ENCODE measurements around the gene PCAT6. TPM values are rescaled to one million over a fixed set of nuclear protein-coding genes. Genes with fewer than 3 reads are reported as not detected.

PCAT6 gene
- total RNA-seq, 1 donor from 2014 or later = 1.6 TPM

GRCh38 chr1:202800742-202801141, 10.0 kb upstream of the PCAT6 start:
- intact Hi-C loops (cut with micrococcal nuclease) = loop anchor here (10.0 kb wide), 1 partner anchor 456 kb away; the partner anchor contains the start of genes PPP1R12B and UBE2T
- Mint-ChIP-seq H3K9me3 (no peaks in the 10 kb centered on the region), H3K4me1 (ENCODE audit: low read depth) (peaks cover 33% of the 10 kb centered on the region), H3K4me3 (ENCODE audit: low read depth) (no peak overlapping the region), H3K27me3 (ENCODE audit: low read depth) (no peaks in the 10 kb centered on the region), H3K36me3 (ENCODE audit: low read depth) (peaks cover 41% of the 10 kb centered on the region), H3K27ac (no peak overlapping the region)
- no peak for DNase-seq (ENCODE audit: low spot score)

DNA sequence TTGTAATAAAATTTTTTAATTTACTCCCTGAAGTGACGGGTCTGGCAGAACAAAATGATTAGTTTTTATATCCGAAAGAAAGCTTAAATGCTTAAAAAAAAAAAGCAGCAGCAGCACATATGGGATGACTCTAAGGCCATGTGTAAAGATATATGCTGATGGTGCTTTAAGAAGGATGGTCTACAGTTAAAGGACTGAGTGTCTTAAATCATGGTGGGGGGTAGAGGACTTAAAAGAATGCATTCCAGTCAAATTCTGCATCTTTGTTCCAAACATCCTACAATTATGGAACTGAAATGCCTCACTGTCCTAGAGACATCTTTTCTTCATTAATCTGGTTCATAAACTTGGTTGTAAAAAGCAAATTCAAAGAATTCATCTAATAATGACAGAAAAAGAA, 9.6 kb upstream of the PCAT6 start:
- Mint-ChIP-seq H3K4me1 (ENCODE audit: low read depth) (peaks cover 36% of the 10 kb centered on the region), H3K4me3 (ENCODE audit: low read depth) (no peak overlapping the region), H3K9me3 (no peaks in the 10 kb centered on the region), H3K27ac (no peak overlapping the region), H3K36me3 (ENCODE audit: low read depth) (peaks cover 43% of the 10 kb centered on the region), H3K27me3 (ENCODE audit: low read depth) (no peaks in the 10 kb centered on the region)
- intact Hi-C loops (cut with micrococcal nuclease) = loop anchor here (10.0 kb wide), 1 partner anchor 456 kb away; the partner anchor contains the start of genes PPP1R12B and UBE2T
- no peak for DNase-seq (ENCODE audit: low spot score)

DNA sequence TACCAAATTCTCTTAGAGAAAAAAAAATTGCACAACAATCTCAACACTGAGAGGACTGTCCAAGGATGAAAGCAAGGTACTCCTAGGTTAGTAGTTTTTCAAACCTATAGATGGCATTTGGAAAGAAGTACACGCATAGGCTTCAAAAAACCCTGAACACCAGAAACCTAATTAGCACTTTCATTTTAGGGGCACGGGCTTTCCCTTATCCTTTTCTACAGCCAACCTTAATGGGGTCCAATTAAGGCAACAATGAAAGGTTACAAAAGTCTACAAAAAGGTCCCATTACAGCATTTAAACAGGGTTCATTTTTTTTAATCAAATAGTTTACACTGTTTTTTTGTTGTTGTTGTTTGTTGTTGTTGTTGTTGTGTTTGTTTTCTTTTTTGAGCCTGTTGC, 8.7 kb upstream of the PCAT6 start:
- DNase-seq (ENCODE audit: low spot score) = no peak
- Mint-ChIP-seq H3K36me3 (ENCODE audit: low read depth) (peaks cover 43% of the 10 kb centered on the region), H3K4me1 (ENCODE audit: low read depth) (peaks cover 37% of the 10 kb centered on the region), H3K4me3 (ENCODE audit: low read depth) (no peak overlapping the region), H3K27ac (no peak overlapping the region), H3K9me3 (no peaks in the 10 kb centered on the region), H3K27me3 (ENCODE audit: low read depth) (no peaks in the 10 kb centered on the region)
- intact Hi-C loops (cut with micrococcal nuclease) = loop anchor here (10.0 kb wide), 1 partner anchor 457 kb away; the partner anchor contains the start of genes PPP1R12B and UBE2T

GRCh38 chr1:202802998-202803932, 7.5 kb upstream of the PCAT6 start:
- Mint-ChIP-seq H3K4me1 (ENCODE audit: low read depth) (peaks cover 37% of the 10 kb centered on the region), H3K27me3 (ENCODE audit: low read depth) (no peaks in the 10 kb centered on the region), H3K9me3 (no peaks in the 10 kb centered on the region), H3K36me3 (ENCODE audit: low read depth) (peaks cover 39% of the 10 kb centered on the region), H3K4me3 (ENCODE audit: low read depth) (peak overlapping the region; percentile 39), H3K27ac (peak overlapping the region; percentile 28)
- intact Hi-C loops (cut with micrococcal nuclease) = loop anchor here (10.0 kb wide), 1 partner anchor 458 kb away; the partner anchor contains the start of genes PPP1R12B and UBE2T
- DNase-seq (ENCODE audit: low spot score) = no peak

- Mint-ChIP-seq H3K4me1 (ENCODE audit: low read depth) (peaks cover 41% of the 10 kb centered on the region), H3K4me3 (ENCODE audit: low read depth) (peak overlapping the region; percentile 5), H3K9me3 (no peaks in the 10 kb centered on the region), H3K36me3 (ENCODE audit: low read depth) (peaks cover 33% of the 10 kb centered on the region), H3K27ac (peak overlapping the region; percentile 50), H3K27me3 (ENCODE audit: low read depth) (peaks cover 3% of the 10 kb centered on the region)
- intact Hi-C loops (cut with micrococcal nuclease) = loop anchor here (10.0 kb wide), 1 partner anchor 459 kb away; the partner anchor contains the start of genes PPP1R12B and UBE2T
- no peak for DNase-seq (ENCODE audit: low spot score)
These were observed 6.6 kb upstream of the PCAT6 start for GRCh38 chr1:202804126-202804525.

DNA sequence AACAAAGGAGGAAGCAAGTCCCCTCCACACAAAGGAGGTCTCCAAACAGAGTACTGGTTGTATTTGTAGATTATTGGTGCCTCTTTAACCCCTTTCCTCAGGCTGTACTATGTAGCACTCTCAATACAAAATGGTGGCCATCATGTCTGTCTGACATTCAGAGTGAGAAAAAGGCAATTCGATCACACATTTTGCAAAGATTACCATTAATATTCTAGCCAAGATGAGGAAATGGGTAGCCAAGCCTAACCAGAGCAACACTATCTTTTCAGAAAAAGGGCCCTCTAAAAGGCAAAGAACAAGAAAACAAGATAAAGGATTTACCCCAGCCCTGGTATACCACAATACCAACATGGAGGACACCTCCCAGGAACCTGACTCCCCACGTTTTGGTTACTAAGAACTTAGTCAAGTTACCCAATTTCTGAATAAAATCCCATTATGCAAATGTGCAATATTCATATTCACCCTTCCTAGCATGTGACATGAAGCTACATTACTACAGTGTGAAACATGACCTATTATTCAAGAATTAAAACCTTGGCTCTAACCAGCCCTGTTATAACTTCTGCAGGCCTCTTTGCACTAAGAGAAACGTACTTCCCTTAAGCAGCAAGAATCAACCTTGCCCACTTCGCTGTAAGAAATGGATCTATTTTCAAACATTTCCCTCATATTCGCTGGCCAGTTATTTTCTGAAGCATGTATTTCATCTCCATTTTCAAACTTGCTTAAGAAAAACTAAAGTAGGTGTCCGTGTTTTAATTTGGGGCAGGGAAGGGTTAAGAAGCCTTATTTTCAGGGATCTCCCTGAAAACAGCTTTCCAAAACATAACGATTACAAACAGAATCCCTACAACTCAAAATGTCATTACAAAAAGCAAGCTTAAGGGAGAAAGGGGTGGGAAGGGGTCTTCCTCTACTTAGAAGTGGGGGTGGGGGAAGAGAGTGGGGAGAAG, 4.6 kb upstream of the PCAT6 start:
- Mint-ChIP-seq H3K27me3 (ENCODE audit: low read depth) (peaks cover 5% of the 10 kb centered on the region), H3K9me3 (no peaks in the 10 kb centered on the region), H3K4me1 (ENCODE audit: low read depth) (peaks cover 47% of the 10 kb centered on the region), H3K36me3 (ENCODE audit: low read depth) (peaks cover 25% of the 10 kb centered on the region), H3K4me3 (ENCODE audit: low read depth) (peak overlapping the region; percentile 96), H3K27ac (peak overlapping the region; percentile 93)
- intact Hi-C loops (cut with micrococcal nuclease) = loop anchor here (2.0 to 10.0 kb wide), 2 partner anchors 29 to 461 kb away; partner anchors contain the start of genes PPP1R12B and UBE2T
- DNase-seq (ENCODE audit: low spot score) = no peak

GRCh38 chr1:202806845-202807450, 3.8 kb upstream of the PCAT6 start:
- intact Hi-C loops (cut with micrococcal nuclease) = loop anchor here (2.0 to 10.0 kb wide), 2 partner anchors 28 to 462 kb away; partner anchors contain the start of genes PPP1R12B and UBE2T
- peaks cover 52% of the 10 kb centered on the region for H3K4me1 Mint-ChIP-seq (ENCODE audit: low read depth)
- peak; percentile 24 for DNase-seq (ENCODE audit: low spot score)

GRCh38 chr1:202807451-202807925, 3.3 kb upstream of the PCAT6 start:
- Mint-ChIP-seq H3K9me3 (no peaks in the 10 kb centered on the region), H3K27ac (peak overlapping the region; percentile 74), H3K27me3 (ENCODE audit: low read depth) (peaks cover 12% of the 10 kb centered on the region), H3K36me3 (ENCODE audit: low read depth) (peaks cover 20% of the 10 kb centered on the region), H3K4me3 (ENCODE audit: low read depth) (peak overlapping the region; percentile 68), H3K4me1 (ENCODE audit: low read depth) (peaks cover 53% of the 10 kb centered on the region)
- intact Hi-C loops (cut with micrococcal nuclease) = loop anchor here (2.0 to 10.0 kb wide), 2 partner anchors 27 to 463 kb away; partner anchors contain the start of genes PPP1R12B and UBE2T
- peak; percentile 44 for DNase-seq (ENCODE audit: low spot score)

More at GRCh38 chr1:202806845-202807450, 3.8 kb upstream of the PCAT6 start:
- peak overlapping the region; percentile 96 for H3K4me3 Mint-ChIP-seq (ENCODE audit: low read depth)
- H3K27ac Mint-ChIP-seq = peak overlapping the region; percentile 93
- no peaks in the 10 kb centered on the region for H3K9me3 Mint-ChIP-seq
- peaks cover 21% of the 10 kb centered on the region for H3K36me3 Mint-ChIP-seq (ENCODE audit: low read depth)
- H3K27me3 Mint-ChIP-seq (ENCODE audit: low read depth) = peaks cover 10% of the 10 kb centered on the region

DNA sequence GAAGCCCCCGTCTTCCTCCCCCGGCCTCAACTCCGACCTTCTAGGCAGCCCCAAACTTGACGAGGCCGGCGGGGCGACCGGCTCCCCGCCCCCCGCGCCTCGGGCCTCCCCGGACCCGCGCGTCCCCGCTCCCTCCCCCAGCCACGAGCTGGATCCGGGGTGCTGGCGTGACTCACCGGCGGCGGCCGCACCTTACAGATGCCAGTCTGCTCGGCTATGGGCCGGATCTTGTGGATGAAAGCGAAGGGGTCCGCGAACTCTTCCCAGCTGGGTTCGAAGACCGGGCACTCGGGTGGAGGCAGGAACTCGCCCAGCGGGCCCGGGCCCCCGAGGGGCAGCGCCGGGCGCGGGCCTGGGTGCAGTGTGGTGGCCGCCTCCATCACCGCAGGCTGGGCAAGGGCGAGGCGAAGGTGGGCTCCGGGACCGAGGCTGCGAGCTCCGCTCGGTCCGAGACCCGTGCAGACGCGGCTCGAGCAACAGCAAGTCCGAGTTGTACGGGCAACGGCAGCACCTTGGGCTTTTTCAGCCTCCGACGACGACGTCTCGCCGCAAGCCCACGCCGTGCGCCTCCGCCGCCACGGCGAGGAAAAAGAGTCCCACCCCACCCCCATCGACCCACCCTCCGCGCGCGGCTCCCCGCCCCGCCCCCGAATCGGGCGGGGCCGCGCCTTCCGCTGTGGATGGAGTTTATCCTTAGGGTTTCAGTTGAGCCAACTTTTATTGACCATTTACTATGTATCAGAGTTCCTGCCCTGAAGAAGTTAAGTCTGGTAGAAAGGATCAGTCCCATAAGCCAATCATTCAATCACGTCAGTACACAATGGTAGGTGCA, 2.6 kb upstream of the PCAT6 start, which contains the start of gene KDM5B:
KDM5B (minus strand) TSS at position 496 of the 832 bp plus-strand sequence; CDS start at position 380, 116 bp downstream.
- H3K4me1 Mint-ChIP-seq (ENCODE audit: low read depth) = peaks cover 47% of the 10 kb centered on the region
- H3K27me3 Mint-ChIP-seq (ENCODE audit: low read depth) = peaks cover 14% of the 10 kb centered on the region
- no peaks in the 10 kb centered on the region for H3K9me3 Mint-ChIP-seq
- peaks cover 14% of the 10 kb centered on the region for H3K36me3 Mint-ChIP-seq (ENCODE audit: low read depth)
- DNase-seq (ENCODE audit: low spot score) = peak; percentile 61
- peak within 1 kb of the TSS; percentile 78 for H3K4me3 Mint-ChIP-seq (ENCODE audit: low read depth)
- peak within 1 kb of the TSS; percentile 74 for H3K27ac Mint-ChIP-seq
- intact Hi-C loops (cut with micrococcal nuclease) = loop anchor here (2.0 to 10.0 kb wide), 2 partner anchors 27 to 463 kb away; partner anchors contain the start of genes PPP1R12B and UBE2T

DNA sequence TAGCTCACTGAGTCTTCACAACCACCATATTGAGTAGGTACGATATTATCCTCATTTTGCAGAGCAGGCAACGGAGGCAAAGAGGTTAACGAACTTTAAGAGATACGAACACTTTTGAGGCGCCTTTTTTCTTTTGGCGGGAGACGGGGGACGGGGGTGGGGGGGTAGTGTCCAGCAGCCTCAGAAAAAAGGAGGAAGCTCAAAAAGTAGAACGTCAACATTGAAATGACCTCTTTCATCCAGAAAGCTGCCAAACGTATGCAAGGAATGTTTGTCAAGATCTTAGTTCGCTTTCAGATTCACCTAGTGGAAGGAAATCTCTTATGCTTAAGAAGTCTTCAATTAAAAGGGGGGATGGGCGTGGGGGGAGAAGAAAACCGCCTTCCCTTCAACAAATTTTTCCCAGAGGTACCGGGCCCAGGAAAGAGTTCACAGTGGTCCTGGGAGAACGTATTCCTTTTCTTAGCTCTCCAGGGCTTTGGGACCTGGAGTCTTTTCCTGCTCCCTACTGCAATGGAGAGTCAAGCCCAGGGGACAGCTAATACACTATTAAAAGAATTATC, 1.1 kb upstream of the PCAT6 start:
- no peak for DNase-seq (ENCODE audit: low spot score)
- Mint-ChIP-seq H3K36me3 (ENCODE audit: low read depth) (peaks cover 6% of the 10 kb centered on the region), H3K4me3 (ENCODE audit: low read depth) (peak overlapping the region; percentile 78), H3K4me1 (ENCODE audit: low read depth) (peaks cover 39% of the 10 kb centered on the region), H3K27me3 (ENCODE audit: low read depth) (peaks cover 17% of the 10 kb centered on the region), H3K9me3 (no peaks in the 10 kb centered on the region), H3K27ac (no peak overlapping the region)
- intact Hi-C loops (cut with micrococcal nuclease) = loop anchor here (1.0 to 10.0 kb wide), 4 partner anchors 52 to 465 kb away; partner anchors contain the start of genes PPP1R12B, RABIF and UBE2T
